ENCODE results near the gene DDB1. TPM values are rescaled to one million over a fixed set of nuclear protein-coding genes. Genes with fewer than 3 reads are reported as not detected.
"Not testable (repeated sequence)": the region's sequence is repeated elsewhere in the genome, so short reads cannot be mapped to it uniquely, and the experiment has no call there.

DDB1 gene
- total RNA-seq, 1 donor from 2014 or later: 210 TPM

GRCh38 chr11:61268588-61269250 is 64.2 kb downstream of the DDB1 start:
- DNase-seq: no peak

DNA sequence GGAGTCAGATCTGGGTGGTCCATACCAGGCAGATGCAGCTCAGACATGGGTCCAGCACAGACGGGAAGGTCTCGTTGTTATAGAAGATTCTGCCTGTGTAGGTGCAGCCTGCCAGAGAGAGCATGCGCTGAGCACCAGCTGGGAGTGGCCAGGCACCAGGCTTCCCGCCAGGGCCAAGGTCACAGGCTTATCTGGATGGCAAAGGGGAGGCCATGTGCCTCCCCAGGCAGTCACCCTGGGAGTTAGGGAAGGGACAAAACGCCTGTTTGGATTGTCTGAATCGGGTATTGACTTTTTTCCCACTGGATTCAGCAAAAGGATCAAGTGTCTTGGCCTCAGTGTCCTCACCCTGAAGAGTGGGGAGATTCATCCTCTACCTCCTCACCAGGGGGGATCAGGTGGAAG is 65.5 kb downstream of the DDB1 start:
- no peak for DNase-seq

- no peak for DNase-seq
These were observed 66.3 kb downstream of the DDB1 start for GRCh38 chr11:61266602-61267001.

GRCh38 chr11:61265357-61265756 is 67.5 kb downstream of the DDB1 start:
- DNase-seq: no peak

- no peak for DNase-seq
These were observed 68.1 kb downstream of the DDB1 start for GRCh38 chr11:61264795-61265194.

DNA sequence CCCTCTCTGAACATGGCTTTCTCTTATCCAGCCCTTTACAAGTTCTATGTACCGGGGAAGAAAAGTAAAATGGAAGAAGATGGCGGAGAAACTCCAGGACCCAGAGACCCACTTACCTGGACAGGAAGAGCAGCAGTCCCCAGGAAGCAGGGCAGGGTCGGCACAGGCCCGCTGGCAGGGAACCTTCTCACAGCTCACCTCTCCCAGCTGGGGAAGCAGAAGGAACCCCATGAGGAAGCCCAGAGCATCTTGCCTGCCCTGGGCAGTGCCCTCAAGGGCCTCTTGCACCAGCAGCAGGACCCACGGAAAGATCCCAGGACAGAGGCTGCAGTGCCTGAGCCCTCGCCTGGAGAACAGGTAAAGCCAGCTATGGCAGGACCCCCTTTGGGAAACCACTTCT is 68.5 kb downstream of the DDB1 start:
- DNase-seq: no peak

GRCh38 chr11:61259363-61259762 is 73.5 kb downstream of the DDB1 start:
- no peak for DNase-seq

DNA sequence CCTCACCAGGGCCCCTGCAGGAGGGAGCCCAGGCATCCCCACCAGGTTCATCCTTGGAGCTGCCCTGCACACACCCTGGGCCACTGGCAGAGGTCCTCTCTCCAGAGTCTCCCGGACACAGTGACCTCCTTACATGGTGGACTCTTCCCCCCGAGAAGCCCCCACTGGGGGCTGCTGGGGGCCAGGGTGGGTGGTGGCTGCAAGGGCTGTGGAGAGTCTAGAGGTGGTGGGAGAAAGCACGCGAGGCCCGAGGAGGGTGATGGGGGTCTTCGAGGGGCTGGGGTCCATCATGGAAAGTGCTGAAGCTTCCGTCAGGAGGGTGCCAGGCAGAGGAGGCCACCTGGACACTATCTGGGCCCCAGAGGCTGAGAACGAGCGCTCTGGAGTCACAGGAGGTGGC is 74.4 kb downstream of the DDB1 start:
- no peak for DNase-seq

DNA sequence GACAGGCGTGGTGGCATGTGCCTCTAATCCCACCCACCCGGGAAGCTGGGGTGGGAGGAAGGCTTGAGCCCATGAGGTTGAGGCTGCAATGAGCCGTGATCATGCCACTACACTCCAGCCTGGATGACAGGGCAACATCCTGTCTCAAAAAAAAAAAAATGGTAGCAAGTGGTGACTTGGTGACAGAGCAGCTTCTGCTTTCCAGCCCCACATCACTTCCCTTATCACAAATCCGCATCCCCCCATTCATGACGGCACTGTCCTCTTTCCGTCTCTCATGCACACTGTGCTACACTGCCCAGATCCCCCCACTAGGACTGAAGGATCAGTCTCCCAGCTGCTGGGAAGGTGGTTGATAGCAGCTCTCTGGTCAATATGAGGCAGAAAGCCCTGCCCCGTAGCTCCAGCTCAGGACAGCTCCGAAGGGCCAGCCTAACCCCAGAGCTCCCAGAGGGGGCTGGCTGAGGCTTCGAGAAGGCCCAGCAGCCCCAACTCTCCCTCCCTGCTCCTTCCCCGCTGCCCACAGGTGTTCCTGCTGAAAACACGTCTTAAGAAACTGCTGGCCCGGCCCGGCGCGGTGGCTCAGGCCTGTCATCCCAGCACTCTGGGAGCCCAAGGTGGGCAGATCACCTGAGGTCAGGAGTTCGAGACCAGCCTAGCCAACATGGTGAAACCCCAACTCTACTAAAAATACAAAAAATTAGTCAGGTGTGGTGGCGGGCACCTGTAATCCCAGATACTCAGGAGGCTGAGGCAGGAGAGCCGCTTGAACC is 76.0 kb downstream of the DDB1 start:
- DNase-seq: no peak

- no peak for DNase-seq
These were observed 78.4 kb downstream of the DDB1 start for GRCh38 chr11:61254403-61255025.

GRCh38 chr11:61252332-61252731 is 80.6 kb downstream of the DDB1 start:
- DNase-seq: not testable (repeated sequence)

- DNase-seq: not testable (repeated sequence)
These were observed 81.8 kb downstream of the DDB1 start for GRCh38 chr11:61250796-61251765.

Other genes with a start within 250 kb of the DDB1 start
- gene CD5, start 230.6 kb downstream of the DDB1 start, total RNA-seq: not detected
- gene VPS37C, start 171.7 kb downstream of the DDB1 start, total RNA-seq: 4.5 TPM
- gene PGA3, start 129.6 kb downstream of the DDB1 start, total RNA-seq: 0.31 TPM
- 0.31 TPM for gene PGA4, start 110.8 kb downstream of the DDB1 start, total RNA-seq
- not detected for gene PGA5, start 91.9 kb downstream of the DDB1 start, total RNA-seq
- 2.7 TPM for gene VWCE, start 37.8 kb downstream of the DDB1 start, total RNA-seq
- gene TKFC, start 123 bp upstream of the DDB1 start, total RNA-seq: 10.6 TPM
- gene CYB561A3, start 28.8 kb upstream of the DDB1 start, total RNA-seq: 8.9 TPM
- 24.2 TPM for gene TMEM138, start 29.3 kb upstream of the DDB1 start, total RNA-seq
- gene TMEM216, start 59.5 kb upstream of the DDB1 start, total RNA-seq: 10.1 TPM
- gene CPSF7, start 96.9 kb upstream of the DDB1 start, total RNA-seq: 25.1 TPM
- 27.6 TPM for gene SDHAF2, start 97.0 kb upstream of the DDB1 start, total RNA-seq
- gene LRRC10B, start 175.6 kb upstream of the DDB1 start, total RNA-seq: 3.1 TPM
- 15.1 TPM for gene SYT7, start 248.0 kb upstream of the DDB1 start, total RNA-seq